HG02938 (cell line): Measurements from ENCODE around the gene ITIH1.
"Not testable (repeated sequence)": the region's sequence is repeated elsewhere in the genome, so short reads cannot be mapped to it uniquely, and the experiment has no call there.

Source experiments
- ATAC-seq: cut with Tn5 transposase; IDR thresholded peaks from one replicate; pipeline ENCODE4 v1.9.1; 2021; ENCODE audit warnings: mild to moderate bottlenecking, moderate library complexity; ENCODE audit not compliant: unreplicated experiment

The ITIH1 gene, protein sequence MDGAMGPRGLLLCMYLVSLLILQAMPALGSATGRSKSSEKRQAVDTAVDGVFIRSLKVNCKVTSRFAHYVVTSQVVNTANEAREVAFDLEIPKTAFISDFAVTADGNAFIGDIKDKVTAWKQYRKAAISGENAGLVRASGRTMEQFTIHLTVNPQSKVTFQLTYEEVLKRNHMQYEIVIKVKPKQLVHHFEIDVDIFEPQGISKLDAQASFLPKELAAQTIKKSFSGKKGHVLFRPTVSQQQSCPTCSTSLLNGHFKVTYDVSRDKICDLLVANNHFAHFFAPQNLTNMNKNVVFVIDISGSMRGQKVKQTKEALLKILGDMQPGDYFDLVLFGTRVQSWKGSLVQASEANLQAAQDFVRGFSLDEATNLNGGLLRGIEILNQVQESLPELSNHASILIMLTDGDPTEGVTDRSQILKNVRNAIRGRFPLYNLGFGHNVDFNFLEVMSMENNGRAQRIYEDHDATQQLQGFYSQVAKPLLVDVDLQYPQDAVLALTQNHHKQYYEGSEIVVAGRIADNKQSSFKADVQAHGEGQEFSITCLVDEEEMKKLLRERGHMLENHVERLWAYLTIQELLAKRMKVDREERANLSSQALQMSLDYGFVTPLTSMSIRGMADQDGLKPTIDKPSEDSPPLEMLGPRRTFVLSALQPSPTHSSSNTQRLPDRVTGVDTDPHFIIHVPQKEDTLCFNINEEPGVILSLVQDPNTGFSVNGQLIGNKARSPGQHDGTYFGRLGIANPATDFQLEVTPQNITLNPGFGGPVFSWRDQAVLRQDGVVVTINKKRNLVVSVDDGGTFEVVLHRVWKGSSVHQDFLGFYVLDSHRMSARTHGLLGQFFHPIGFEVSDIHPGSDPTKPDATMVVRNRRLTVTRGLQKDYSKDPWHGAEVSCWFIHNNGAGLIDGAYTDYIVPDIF

GRCh38 chr3:52777127-52777958 lies at the start of gene ITIH1:
ITIH1 (plus strand) TSS chr3:52777599; CDS start chr3:52777616, 17 bp downstream.
- ATAC-seq, result no peak

DNA sequence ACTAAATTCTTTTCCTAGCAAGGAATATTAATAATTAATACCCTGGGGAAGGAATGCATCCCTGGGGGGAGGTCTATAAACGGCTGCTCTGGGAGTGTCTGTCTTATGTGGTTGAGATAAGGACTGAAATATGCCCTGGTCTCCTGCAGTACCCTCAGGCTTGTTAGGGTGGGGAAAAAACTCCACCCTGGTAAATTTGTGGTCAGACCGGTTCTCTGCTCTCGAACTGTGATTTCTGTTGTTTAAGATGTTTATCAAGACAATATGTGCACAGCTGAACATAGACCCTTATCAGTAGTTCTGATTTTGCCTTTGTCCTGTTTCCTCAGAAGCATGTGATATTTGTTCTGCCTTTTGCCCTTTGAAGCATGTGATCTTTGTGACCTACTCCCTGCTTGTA lies 48.6 kb upstream of the ITIH1 start:
- not testable (repeated sequence) for ATAC-seq

DNA sequence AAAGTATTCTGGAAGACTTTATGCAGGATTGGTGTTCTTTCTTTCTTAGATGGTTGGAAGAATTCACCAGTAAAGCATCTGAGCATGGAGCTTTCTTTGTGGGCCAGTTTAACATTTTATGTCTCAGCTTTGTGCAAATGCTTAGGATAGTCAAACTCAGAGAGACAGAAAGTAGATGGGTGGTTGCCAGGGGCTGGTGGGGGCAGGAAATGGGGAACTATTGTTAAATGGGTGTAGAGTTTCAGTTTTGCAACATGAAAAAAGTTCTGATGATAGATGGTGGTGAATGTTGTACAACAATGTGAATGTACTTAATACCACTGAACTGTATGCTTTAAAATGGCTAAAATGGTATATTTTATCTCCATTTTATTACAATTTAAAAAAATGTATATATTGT lies 46.7 kb upstream of the ITIH1 start:
- ATAC-seq, result no peak

DNA sequence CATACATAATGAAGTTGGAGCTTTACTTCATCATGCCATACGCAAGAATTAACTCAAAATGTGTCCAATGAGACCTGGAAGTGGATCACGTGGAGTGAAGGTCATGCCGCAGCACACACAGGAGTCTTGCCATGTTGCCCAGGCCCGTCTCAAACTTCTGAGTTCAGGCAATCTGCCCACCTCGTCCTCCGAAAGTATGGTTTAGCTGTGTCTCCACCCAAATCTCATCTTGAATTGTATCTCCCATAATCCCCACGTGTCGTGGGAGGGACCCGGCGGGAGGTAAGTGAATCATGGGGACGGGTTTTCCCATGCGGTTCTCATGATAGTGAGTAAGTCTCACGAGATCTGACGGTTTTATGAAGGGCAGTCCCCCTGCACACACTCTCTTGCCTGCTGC lies 45.8 kb upstream of the ITIH1 start:
- no peak for ATAC-seq

DNA sequence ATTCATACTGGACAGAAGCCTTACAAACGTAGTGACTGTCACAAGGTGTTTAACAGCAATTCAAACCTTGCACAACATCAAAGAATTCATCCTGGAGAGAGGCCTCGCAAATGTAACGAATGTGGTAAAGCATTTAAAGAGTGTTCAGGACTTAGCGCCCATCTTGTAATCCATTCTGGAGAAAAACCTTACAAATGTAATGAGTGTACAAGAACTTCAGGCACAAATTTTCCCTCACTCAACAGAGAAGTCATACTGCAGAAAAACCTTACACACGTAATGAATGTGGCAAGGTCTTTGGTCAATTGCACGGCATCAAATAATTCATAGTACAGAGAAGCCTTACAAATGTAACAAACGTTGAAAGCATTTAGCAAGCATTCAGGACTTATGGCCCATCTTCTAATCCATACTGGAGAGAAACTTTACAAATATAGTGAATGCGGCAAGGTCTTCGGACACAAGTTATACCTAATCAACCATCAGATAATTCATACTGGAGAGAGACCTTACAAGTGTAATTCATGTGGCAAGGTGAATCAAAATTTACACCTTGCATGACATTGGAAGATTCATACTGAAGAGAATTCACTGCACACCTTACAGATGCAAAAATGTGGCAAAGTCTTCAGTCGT lies 44.0 kb upstream of the ITIH1 start:
- ATAC-seq, result no peak

DNA sequence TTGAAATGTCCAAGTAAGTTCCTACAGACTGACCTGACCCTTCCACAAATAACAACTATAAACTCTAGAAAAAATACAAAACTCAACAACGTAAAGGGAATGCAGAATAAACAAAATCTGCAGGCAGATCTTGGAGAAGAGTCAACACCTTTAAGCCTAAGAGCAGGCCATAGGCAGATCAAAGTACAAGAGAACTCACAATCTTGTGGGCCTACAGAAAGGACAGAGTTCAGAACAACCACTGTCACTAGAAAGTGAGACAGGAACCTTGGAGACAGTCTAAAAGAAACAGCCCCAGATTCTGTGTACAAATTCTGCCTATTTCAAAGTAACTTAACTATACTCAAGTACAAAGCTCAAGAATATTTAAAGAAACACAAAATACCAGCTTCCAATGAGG lies 37.7 kb upstream of the ITIH1 start:
- ATAC-seq, result no peak

DNA sequence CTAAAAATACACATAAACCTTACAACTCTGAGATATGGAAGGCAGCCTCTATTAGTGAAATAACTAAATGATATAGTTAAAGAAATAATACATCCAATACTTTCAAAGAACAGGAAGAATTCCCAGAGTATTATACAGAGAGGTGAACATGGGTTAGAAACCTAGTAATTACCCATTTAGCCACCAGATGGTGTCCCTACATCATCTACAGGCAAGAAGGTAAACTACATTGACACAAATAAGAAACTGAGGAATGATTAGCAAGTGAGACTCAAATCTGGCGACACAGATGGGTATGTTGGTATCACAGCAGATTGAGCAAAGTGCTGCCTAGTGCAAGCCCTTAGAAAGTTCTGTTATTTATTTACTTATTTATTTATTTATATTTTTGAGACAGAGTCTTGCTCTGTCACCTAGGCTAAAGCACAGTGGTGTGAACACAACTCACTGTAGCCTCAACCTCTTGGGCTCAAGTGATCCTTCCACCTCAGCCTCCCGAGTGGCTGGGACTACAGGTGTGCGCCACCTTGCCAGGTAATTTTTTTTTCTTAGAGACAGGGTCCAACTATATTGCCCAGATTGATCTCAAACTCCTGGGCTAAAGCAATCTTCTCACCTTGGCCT lies 34.9 kb upstream of the ITIH1 start:
- no peak for ATAC-seq

- ATAC-seq, result no peak
Observed at GRCh38 chr3:52743152-52743551, 34.2 kb upstream of the ITIH1 start.

GRCh38 chr3:52743721-52744120 lies 33.7 kb upstream of the ITIH1 start:
- ATAC-seq, result no peak

DNA sequence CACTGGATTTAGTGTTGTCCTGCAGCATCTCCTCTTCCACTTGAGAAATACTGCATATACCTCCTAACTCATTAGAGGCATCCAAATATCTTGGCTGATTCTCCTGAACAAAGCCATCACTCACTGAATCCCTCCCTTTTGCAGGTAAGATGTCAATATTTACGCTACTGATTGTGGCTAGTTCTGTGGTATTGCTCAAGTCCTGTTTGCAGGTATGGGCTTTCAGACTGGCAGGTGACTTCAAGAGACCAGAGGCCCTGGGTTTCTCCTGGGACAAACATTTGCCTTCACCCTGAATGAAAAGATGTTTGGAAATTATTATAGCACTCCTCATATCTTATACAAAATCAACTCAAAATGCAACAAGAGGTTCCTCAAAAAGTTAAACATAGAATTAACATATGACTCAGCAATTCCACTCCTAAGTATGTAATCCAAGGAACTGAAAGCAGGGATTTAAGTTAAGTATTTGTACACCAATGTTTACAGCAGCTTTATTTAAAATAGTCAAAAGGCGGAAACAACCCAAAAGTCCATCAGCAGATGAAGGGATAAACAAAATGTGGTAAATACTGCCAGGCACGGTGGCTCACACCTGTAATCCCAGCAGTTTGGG lies 25.2 kb upstream of the ITIH1 start:
- ATAC-seq, result no peak

DNA sequence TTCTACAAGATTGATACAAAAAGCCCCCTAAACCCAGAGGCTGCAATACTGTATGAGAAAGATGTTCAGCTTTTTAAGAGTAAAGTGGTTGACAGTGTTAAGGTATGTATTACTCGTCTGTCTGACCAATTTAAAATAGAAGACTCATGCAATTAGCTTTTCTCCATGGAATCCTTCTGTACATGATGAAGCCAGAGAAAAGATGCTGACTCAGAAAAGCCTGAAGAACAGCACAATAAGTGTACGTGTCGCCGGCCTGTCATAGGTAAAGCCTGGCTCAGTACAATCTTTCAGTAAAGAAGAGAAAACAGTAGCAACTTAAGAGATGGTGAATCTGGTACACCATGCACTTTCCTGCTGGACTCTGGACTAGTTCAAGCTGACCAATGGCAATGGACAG lies 23.0 kb upstream of the ITIH1 start:
- ATAC-seq, result no peak

GRCh38 chr3:52756141-52756540 lies 21.3 kb upstream of the ITIH1 start:
- ATAC-seq, result no peak

DNA sequence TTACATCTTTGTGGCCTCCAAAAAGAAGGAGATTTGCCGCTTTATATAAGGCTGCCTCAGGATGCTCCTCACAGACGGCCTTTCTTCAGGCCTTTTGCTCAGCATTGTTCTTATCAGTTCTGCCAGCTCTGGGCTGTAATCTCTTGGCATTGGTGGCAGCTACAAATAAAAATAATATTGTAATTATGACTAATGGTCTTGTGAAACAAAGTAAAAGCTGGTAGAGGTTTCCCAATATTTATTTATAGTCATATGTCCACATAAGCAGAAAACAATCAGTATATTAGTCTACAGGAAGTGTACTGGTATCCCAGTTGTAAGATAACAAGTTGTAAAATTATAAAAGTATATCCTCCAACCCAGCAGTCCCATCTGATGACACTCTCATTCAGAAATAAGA lies 13.9 kb upstream of the ITIH1 start:
- no peak for ATAC-seq

DNA sequence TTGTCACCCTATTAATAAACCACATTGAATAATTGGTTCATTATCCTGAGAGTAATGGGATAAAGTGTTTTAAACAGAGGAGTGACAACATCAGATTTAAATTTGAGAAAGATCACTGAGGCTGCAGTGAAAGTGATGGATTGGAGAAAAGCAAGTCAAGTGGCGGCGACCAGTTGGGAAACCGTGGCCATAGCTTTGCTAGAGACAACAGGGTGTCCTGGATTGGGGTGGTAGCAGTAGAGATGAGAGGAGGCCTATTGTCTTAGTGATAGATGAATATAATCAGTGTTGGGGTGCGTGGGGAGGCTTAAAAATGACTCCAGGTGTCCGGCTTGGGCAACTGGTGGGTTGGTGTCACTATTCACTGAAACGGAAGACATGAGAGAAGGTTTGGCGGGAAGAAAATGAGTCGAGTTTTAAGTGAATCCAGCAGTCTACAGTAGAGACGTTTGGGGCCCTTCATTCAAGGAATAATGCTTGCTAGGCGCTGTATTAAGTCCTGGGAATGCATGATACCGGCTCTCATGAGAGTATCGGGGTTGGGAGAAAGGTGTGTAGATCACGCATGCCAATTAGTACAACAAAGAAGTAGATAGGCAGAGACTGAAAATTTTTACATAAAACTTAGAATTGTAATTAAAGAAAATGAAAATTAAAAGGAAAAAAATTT lies 7.5 kb upstream of the ITIH1 start:
- ATAC-seq, result no peak

GRCh38 chr3:52770496-52771333 lies 6.7 kb upstream of the ITIH1 start, which contains the start of gene NEK4:
NEK4 (minus strand) TSS chr3:52770940; CDS start chr3:52770746, 194 bp downstream.
- ATAC-seq, result peak; percentile 87

- ATAC-seq, result no peak
Observed at GRCh38 chr3:52771334-52771681, 6.1 kb upstream of the ITIH1 start.

DNA sequence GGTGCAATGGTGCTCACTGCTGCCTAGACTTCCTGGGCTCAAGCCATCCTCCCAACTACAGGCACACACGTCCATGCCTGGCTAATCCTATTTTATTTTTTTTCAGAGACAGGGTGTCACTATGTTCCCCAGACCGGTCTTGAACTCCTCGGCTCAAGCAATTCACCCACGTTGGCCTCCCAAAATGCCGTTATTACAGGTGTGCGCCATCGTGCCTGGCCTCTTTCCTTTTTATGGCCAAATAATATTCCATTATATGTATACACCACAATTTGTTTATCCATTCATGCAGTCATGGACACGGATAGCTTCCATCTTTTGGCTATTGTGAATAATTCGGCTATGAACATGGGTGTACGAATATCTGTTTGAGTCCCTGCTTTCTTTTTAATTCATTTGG lies 5.7 kb upstream of the ITIH1 start:
- no peak for ATAC-seq

DNA sequence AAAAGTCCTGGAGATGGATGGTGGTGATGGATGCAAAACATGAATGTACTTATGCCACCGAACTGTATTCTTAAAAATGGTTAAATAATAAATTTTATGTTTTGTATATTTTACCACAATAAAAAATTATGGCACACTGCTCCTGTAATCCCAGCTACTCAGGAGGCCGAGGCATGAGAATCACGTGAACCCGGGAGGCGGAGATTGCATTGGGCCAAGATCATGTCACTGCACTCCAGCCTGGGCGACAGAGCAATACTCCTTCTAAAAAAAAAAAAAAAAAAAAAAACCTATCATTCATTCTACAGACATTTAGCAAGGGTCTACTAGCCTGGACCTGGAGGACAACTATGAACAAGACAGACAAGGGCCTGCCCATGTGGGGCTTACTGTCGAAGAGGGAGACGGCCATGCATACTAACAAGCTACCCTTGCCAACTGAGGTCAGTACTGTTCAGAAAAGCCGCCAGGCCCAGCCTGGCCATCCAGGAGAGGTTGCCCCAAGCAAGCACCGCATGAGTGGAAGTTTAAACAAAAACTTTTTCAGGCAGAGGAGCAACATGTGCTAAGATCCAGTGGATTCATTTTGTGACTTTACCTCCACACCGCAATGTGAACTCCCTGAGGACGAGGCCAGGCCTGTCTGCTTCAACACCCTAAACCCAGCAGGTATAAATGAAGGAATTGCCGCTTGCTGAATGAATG lies 3.9 kb upstream of the ITIH1 start:
- ATAC-seq, result no peak
